HG02884 (cell line): Measurements from ENCODE around the gene CPO.

ENCODE experiments used
- ATAC-seq: cut with Tn5 transposase; IDR thresholded peaks from one replicate; pipeline ENCODE4 v1.9.1; 2021; ENCODE audit warnings: mild to moderate bottlenecking, moderate library complexity; ENCODE audit not compliant: unreplicated experiment

CPO gene

GRCh38 chr2:207012461-207012860 lies 73.1 kb downstream of the CPO start:
- ATAC-seq, result no peak

- ATAC-seq, result no peak
Measured at GRCh38 chr2:207014424-207014823, 75.1 kb downstream of the CPO start.

- ATAC-seq, result no peak
Measured at GRCh38 chr2:207015901-207016300, 76.6 kb downstream of the CPO start.
